Measurements from ENCODE around the gene NXPH3. TPM values are rescaled to one million over a fixed set of nuclear protein-coding genes. Genes with fewer than 3 reads are reported as not detected.
A peak's percentile ranks its signal among the peaks of the same experiment; 100 is the strongest.

Gene NXPH3
- total and polyA plus RNA-seq, 2 of the 13 experiments (the other 11 are each of a cell fraction or from before 2014, with no cell fraction given): 0.04 to 0.58 TPM

DNA sequence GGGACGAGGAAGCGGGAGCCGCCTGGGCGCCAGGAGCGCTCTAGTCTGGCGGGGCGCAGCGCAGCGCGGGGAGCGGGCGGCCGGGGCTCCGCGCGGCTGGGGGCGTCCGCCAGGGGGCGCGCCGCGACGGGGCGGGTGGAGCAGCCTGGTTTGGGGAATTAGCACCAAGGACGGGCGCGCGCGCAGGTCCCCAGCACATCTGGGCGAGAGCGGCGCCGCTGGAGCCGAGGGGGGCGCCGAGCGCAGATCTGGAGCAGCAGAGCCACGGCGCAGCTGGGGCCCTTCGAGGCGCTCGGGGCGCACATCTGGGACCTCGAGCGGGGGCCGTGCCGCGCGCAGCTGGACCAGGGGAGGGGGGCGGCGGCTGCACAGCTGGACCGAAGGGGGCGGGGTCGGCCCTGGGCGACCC lies at the start of gene NXPH3 (continued):
- TF ChIP-seq, protein P1, sequence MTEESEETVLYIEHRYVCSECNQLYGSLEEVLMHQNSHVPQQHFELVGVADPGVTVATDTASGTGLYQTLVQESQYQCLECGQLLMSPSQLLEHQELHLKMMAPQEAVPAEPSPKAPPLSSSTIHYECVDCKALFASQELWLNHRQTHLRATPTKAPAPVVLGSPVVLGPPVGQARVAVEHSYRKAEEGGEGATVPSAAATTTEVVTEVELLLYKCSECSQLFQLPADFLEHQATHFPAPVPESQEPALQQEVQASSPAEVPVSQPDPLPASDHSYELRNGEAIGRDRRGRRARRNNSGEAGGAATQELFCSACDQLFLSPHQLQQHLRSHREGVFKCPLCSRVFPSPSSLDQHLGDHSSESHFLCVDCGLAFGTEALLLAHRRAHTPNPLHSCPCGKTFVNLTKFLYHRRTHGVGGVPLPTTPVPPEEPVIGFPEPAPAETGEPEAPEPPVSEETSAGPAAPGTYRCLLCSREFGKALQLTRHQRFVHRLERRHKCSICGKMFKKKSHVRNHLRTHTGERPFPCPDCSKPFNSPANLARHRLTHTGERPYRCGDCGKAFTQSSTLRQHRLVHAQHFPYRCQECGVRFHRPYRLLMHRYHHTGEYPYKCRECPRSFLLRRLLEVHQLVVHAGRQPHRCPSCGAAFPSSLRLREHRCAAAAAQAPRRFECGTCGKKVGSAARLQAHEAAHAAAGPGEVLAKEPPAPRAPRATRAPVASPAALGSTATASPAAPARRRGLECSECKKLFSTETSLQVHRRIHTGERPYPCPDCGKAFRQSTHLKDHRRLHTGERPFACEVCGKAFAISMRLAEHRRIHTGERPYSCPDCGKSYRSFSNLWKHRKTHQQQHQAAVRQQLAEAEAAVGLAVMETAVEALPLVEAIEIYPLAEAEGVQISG (CRISPR knock-in tag; IDR thresholded peaks at IDR 0.05): peak; percentile 92
- TF ChIP-seq DR1 (CRISPR knock-in tag; IDR thresholded peaks at IDR 0.05) (peak; percentile 14; the same call in 1 of the 2 replicates), TRIM24 (CRISPR knock-in tag; IDR thresholded peaks at IDR 0.05) (no peak), ZNF496 (CRISPR knock-in tag; IDR thresholded peaks at IDR 0.05; ENCODE audit: insufficient replicate concordance) (no peak), KAT2B (IDR thresholded peaks at IDR 0.05; ENCODE audit: borderline replicate concordance, low read depth, low read length) (no peak), ZNF430 (CRISPR knock-in tag; IDR thresholded peaks at IDR 0.05) (no peak), ZFAT (CRISPR knock-in tag; conservative IDR thresholded peaks at IDR 0.05) (no peak), MYNN (CRISPR knock-in tag; IDR thresholded peaks at IDR 0.05; ENCODE audit: low read depth) (no peak), GZF1 (CRISPR knock-in tag; IDR thresholded peaks at IDR 0.05) (no peak), EZH2 (conservative IDR thresholded peaks at IDR 0.05; ENCODE audit: low read depth, low read length) (no peak), ZNF441 (CRISPR knock-in tag; IDR thresholded peaks at IDR 0.05; ENCODE audit: borderline replicate concordance) (no peak; the same call in 1 of the 2 replicates)
- TF ChIP-seq, protein P2, sequence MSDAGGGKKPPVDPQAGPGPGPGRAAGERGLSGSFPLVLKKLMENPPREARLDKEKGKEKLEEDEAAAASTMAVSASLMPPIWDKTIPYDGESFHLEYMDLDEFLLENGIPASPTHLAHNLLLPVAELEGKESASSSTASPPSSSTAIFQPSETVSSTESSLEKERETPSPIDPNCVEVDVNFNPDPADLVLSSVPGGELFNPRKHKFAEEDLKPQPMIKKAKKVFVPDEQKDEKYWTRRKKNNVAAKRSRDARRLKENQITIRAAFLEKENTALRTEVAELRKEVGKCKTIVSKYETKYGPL (CRISPR knock-in tag; IDR thresholded peaks at IDR 0.05): no peak
- TF ChIP-seq, protein P3, sequence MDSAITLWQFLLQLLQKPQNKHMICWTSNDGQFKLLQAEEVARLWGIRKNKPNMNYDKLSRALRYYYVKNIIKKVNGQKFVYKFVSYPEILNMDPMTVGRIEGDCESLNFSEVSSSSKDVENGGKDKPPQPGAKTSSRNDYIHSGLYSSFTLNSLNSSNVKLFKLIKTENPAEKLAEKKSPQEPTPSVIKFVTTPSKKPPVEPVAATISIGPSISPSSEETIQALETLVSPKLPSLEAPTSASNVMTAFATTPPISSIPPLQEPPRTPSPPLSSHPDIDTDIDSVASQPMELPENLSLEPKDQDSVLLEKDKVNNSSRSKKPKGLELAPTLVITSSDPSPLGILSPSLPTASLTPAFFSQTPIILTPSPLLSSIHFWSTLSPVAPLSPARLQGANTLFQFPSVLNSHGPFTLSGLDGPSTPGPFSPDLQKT (CRISPR knock-in tag; IDR thresholded peaks at IDR 0.05; ENCODE audit: borderline replicate concordance): no peak
- TF ChIP-seq, protein P4, sequence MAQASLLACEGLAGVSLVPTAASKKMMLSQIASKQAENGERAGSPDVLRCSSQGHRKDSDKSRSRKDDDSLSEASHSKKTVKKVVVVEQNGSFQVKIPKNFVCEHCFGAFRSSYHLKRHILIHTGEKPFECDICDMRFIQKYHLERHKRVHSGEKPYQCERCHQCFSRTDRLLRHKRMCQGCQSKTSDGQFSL (CRISPR knock-in tag; IDR thresholded peaks at IDR 0.05): 0 out of 2 replicates have a peak, but pooled peaks have one; percentile 11
- TF ChIP-seq, protein P5, sequence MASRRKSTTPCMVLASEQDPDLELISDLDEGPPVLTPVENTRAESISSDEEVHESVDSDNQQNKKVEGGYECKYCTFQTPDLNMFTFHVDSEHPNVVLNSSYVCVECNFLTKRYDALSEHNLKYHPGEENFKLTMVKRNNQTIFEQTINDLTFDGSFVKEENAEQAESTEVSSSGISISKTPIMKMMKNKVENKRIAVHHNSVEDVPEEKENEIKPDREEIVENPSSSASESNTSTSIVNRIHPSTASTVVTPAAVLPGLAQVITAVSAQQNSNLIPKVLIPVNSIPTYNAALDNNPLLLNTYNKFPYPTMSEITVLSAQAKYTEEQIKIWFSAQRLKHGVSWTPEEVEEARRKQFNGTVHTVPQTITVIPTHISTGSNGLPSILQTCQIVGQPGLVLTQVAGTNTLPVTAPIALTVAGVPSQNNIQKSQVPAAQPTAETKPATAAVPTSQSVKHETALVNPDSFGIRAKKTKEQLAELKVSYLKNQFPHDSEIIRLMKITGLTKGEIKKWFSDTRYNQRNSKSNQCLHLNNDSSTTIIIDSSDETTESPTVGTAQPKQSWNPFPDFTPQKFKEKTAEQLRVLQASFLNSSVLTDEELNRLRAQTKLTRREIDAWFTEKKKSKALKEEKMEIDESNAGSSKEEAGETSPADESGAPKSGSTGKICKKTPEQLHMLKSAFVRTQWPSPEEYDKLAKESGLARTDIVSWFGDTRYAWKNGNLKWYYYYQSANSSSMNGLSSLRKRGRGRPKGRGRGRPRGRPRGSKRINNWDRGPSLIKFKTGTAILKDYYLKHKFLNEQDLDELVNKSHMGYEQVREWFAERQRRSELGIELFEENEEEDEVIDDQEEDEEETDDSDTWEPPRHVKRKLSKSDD (CRISPR knock-in tag; IDR thresholded peaks at IDR 0.05; ENCODE audit: low read depth): no peak
- TF ChIP-seq, protein P6, sequence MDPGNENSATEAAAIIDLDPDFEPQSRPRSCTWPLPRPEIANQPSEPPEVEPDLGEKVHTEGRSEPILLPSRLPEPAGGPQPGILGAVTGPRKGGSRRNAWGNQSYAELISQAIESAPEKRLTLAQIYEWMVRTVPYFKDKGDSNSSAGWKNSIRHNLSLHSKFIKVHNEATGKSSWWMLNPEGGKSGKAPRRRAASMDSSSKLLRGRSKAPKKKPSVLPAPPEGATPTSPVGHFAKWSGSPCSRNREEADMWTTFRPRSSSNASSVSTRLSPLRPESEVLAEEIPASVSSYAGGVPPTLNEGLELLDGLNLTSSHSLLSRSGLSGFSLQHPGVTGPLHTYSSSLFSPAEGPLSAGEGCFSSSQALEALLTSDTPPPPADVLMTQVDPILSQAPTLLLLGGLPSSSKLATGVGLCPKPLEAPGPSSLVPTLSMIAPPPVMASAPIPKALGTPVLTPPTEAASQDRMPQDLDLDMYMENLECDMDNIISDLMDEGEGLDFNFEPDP (CRISPR knock-in tag; conservative IDR thresholded peaks at IDR 0.05): no peak
- TF ChIP-seq, protein P7, sequence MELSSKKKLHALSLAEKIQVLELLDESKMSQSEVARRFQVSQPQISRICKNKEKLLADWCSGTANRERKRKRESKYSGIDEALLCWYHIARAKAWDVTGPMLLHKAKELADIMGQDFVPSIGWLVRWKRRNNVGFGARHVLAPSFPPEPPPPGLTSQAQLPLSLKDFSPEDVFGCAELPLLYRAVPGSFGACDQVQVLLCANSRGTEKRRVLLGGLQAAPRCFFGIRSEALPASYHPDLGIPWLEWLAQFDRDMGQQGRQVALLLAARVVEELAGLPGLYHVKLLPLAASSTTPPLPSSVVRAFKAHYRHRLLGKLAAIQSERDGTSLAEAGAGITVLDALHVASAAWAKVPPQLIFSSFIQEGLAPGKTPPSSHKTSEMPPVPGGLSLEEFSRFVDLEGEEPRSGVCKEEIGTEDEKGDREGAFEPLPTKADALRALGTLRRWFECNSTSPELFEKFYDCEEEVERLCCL (CRISPR knock-in tag; IDR thresholded peaks at IDR 0.05; ENCODE audit: borderline replicate concordance): no peak

Measured in HepG2 (cell line).